Measurements from ENCODE around the gene NPTX1. TPM values are rescaled to one million over a fixed set of nuclear protein-coding genes. Genes with fewer than 3 reads are reported as not detected.
"Not testable (repeated sequence)": the region's sequence is repeated elsewhere in the genome, so short reads cannot be mapped to it uniquely, and the experiment has no call there.

The NPTX1 gene
- total and polyA plus RNA-seq, 2 donors (not counting 1 experiment from before 2014, with no cell fraction given) = 0.07 to 0.57 TPM

DNA sequence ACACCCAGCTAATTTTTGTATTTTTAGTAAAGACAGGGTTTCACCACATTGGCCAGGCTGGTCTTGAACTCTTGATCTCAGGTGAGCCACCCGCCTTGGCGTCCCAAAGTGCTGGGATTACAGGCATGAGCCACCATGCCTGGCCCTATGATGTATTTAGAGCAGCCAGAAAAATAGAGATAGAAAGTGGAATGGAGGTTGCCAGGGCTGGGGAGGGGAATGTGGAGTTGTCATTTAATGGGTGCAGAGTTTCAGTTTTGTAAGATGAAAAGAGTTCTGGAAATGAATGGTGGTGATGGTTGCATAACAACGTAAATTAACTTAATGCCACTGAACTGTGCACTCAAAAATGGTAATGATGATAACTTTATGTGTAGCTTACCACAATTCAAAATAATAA, 31.6 kb upstream of the NPTX1 start:
- Histone ChIP-seq H3K36me3 (replicated peaks in 1 of 2; ENCODE audit: control extremely low read depth in 1 of 2, control insufficient read depth in 1 of 2, extremely low read depth in 1 of 2, insufficient read depth in 2 of 2, low read length in 1 of 2) (no peaks in the 10 kb centered on the region), H3K27ac (ENCODE audit: low read length in 2 of 2) (no peak overlapping the region), H3K27me3 (replicated peaks in 1 of 4; ENCODE audit: control extremely low read depth in 1 of 4, control insufficient read depth in 3 of 4, insufficient read depth in 4 of 4, low read length in 3 of 4) (peaks cover 0 to 19% (median 1%) of the 10 kb centered on the region in 4 experiments), H3K4me2 (replicated peaks; ENCODE audit: low read depth, low read length, poor library complexity, severe bottlenecking) (no peak overlapping the region), H3K79me2 (ENCODE audit: control insufficient read depth, insufficient read depth, low read length) (no peaks in the 10 kb centered on the region), H3K4me3 (ENCODE audit: control extremely low read depth in 1 of 5, extremely low read depth in 1 of 5, insufficient read depth in 1 of 5, low read depth in 2 of 5, low read length in 4 of 5) (no peak overlapping the region), H4K20me1 (ENCODE audit: control insufficient read depth, insufficient read depth, low read length, poor library complexity, severe bottlenecking) (no peaks in the 10 kb centered on the region), H3K9me3 (ENCODE audit: control extremely low read depth in 1 of 3, control insufficient read depth in 2 of 3, insufficient read depth in 1 of 3, low read length in 2 of 3) (no peaks in the 10 kb centered on the region), H3K9ac (ENCODE audit: low read length) (no peak overlapping the region), H2AFZ (ENCODE audit: insufficient read depth, low read depth, low read length, poor library complexity, severe bottlenecking) (no peak overlapping the region), H3K4me1 (ENCODE audit: control insufficient read depth in 2 of 2, insufficient read depth in 2 of 2, low read length in 2 of 2) (no peaks in the 10 kb centered on the region)
- Mint-ChIP-seq H3K4me3 (no peak overlapping the region), H3K27me3 (peaks cover 13% of the 10 kb centered on the region), H3K27ac (no peak overlapping the region), H3K4me1 (no peaks in the 10 kb centered on the region), H3K9me3 (ENCODE audit: insufficient read depth) (no peaks in the 10 kb centered on the region)
- WGBS (ENCODE audit: insufficient coverage) = 100% methylated on average over 2 of the region's 3 CpGs
- CTCF ChIA-PET = interaction anchor here (1.0 kb wide), 1 partner anchor 11 kb away, joined by 3 read pairs; no protein-coding TSS in a partner anchor
- no peak for DNase-seq
- intact Hi-C loops (cut with micrococcal nuclease) = no loop called here
- ATAC-seq (ENCODE audit: low read depth) = no peak
- POLR2A ChIA-PET = no interaction called here
- TF ChIP-seq EZH2 (IDR thresholded peaks at IDR 0.05; ENCODE audit: borderline replicate concordance, insufficient read depth, low read depth, low read length, poor library complexity, severe bottlenecking) = no peak
- TF ChIP-seq, protein P1, sequence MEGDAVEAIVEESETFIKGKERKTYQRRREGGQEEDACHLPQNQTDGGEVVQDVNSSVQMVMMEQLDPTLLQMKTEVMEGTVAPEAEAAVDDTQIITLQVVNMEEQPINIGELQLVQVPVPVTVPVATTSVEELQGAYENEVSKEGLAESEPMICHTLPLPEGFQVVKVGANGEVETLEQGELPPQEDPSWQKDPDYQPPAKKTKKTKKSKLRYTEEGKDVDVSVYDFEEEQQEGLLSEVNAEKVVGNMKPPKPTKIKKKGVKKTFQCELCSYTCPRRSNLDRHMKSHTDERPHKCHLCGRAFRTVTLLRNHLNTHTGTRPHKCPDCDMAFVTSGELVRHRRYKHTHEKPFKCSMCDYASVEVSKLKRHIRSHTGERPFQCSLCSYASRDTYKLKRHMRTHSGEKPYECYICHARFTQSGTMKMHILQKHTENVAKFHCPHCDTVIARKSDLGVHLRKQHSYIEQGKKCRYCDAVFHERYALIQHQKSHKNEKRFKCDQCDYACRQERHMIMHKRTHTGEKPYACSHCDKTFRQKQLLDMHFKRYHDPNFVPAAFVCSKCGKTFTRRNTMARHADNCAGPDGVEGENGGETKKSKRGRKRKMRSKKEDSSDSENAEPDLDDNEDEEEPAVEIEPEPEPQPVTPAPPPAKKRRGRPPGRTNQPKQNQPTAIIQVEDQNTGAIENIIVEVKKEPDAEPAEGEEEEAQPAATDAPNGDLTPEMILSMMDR (IDR thresholded peaks at IDR 0.05) = no peak

DNA sequence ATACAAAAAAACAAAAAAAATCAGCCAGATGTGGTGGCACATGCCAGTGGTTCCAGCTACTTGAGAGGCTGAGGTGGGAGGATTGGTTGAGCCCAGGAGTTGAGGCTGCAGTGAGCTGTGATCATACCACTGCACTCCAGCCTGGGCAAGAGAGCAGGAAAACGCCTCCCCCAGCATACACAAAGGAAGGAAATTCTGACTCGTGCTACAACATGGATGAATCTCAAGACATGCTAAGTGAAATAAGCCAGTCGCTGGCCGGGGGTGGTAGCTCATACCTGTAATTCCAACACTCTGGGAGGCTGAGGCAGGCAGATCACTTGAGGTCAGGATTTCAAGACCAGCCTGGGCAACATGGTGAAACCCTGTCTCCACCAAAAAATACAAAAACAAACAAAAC, 30.8 kb upstream of the NPTX1 start:
- H3K4me1 Mint-ChIP-seq; H3K9ac ChIP-seq (ENCODE audit: low read length); H3K4me3 Mint-ChIP-seq; H2AFZ ChIP-seq (ENCODE audit: insufficient read depth, low read depth, low read length, poor library complexity, severe bottlenecking); H3K9me3 ChIP-seq (ENCODE audit: control extremely low read depth in 1 of 3, control insufficient read depth in 2 of 3, insufficient read depth in 1 of 3, low read length in 2 of 3); H3K27ac Mint-ChIP-seq; H3K4me1 ChIP-seq (ENCODE audit: control insufficient read depth in 2 of 2, insufficient read depth in 2 of 2, low read length in 2 of 2); H3K9me3 Mint-ChIP-seq (ENCODE audit: insufficient read depth); H3K4me3 ChIP-seq (ENCODE audit: control extremely low read depth in 1 of 5, extremely low read depth in 1 of 5, insufficient read depth in 1 of 5, low read depth in 2 of 5, low read length in 4 of 5); H3K79me2 ChIP-seq (ENCODE audit: control insufficient read depth, insufficient read depth, low read length); H3K36me3 ChIP-seq (replicated peaks in 1 of 2; ENCODE audit: control extremely low read depth in 1 of 2, control insufficient read depth in 1 of 2, extremely low read depth in 1 of 2, insufficient read depth in 2 of 2, low read length in 1 of 2); intact Hi-C loops (cut with micrococcal nuclease); H3K4me2 ChIP-seq (replicated peaks; ENCODE audit: low read depth, low read length, poor library complexity, severe bottlenecking); POLR2A ChIA-PET; DNase-seq; ATAC-seq (ENCODE audit: low read depth); H3K27ac ChIP-seq (ENCODE audit: low read length in 2 of 2); CTCF ChIA-PET; H4K20me1 ChIP-seq (ENCODE audit: control insufficient read depth, insufficient read depth, low read length, poor library complexity, severe bottlenecking): not testable (repeated sequence)
- WGBS (ENCODE audit: insufficient coverage) = 41% methylated on average over 4 of the region's 4 CpGs
- peaks cover 0 to 17% (median 1%) of the 10 kb centered on the region in 4 experiments for H3K27me3 ChIP-seq (replicated peaks in 1 of 4; ENCODE audit: control extremely low read depth in 1 of 4, control insufficient read depth in 3 of 4, insufficient read depth in 4 of 4, low read length in 3 of 4)
- peaks cover 13% of the 10 kb centered on the region for H3K27me3 Mint-ChIP-seq
